Activated CD4-positive, alpha-beta T cell treated with anti-CD3 and anti-CD28 coated beads, Interleukin-2, Interleukin-4, amounts not matched to agents 100 ng/mL and 50 ng/mL, durations not matched to agents 16 hours and 8 hours (primary cell): ENCODE data around the gene ISCA1.

Experiments
- DNase-seq: peaks from one replicate; pipeline ENCODE4 v3.0.0-alpha.2; 2020; ENCODE audit warnings: low spot score

Gene ISCA1

DNA sequence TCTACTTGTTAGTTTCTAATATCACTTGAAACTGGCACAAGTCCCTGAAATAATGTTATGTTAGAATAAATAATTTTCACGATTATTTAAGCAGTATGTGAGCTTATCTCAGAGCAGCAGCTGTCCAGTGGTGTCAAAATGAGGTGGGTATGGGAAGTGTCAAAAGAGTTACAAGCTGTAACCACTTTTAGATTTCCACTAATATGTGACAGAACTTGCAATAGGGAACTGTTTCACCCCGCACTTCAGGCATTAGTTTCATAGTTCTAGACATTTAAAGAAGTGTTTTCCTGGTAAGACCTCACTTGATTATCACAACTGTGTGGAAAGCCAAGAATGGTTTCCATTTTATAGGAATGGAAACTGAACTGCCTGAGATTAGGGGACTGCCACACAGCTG is 2.9 kb upstream of the ISCA1 start:
- no peak for DNase-seq

DNA sequence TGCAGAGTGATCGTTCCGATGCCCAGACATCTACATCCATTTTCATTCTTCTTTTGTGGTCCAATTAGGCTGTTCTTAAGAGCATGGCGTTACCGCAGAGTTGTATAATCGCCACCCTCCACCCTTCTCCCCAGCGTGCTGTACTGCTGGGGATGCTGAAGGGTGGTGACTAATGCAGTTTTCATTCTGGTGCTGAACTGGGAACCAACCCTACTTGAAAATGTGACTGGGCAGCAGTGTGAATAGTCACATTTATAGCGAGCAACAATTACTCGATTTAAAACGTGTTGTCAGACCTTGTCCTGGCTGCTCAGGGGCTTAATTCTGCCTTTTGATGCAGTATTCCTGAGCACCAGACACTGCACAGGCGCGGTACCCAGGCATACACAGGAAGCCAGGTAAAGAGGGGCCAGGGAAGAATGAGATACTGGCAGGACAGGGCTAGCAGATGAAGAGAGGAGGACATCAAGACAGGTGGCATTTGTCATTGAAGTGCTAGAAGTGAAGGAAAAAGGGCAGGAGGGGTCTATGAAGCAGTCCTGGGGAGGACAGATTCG is 719 bp upstream of the ISCA1 start:
- no peak for DNase-seq

DNA sequence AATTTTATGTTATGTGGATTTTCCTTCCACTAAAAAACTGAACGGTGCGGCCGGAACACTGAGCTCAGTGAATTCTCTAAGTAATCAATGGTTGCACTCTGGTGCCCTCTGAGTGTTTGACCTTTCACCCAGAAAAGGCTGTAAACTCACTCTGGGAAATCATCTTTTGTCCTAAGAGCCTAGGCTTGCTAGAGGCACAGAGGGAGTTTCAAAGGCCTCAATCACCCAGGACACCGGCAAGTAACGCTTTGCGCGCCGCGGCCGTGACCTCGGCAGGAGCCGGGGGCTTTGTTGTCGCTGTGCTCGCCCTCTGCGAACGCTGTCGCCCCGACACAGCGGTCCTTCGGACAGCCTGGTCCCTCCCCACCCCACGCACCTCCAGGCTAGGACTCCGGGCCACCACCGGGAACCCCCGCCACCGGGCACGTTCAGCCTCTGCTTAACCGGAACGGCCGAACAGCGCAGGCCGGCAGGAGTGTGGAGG is 703 bp downstream of the ISCA1 start:
- no peak for DNase-seq

DNA sequence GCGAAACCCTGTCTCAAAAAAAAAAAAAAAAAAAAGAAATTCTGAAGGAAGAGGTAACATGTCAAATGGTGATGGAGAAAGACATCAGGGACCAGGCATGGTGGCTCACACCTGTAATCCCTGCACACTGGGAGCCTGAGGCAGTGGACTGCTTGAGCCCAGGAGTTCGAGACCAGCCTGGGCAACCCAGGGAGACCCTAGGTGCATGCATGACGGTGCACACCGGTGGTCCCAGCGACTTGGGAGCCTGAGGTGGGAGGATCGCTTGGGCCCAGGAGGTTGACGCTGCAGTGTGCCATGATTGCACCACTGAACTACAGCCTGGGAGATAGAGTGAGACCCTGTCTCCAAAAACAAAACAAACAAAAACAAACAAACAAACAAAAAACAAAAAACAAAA is 1.8 kb downstream of the ISCA1 start:
- no peak for DNase-seq

DNA sequence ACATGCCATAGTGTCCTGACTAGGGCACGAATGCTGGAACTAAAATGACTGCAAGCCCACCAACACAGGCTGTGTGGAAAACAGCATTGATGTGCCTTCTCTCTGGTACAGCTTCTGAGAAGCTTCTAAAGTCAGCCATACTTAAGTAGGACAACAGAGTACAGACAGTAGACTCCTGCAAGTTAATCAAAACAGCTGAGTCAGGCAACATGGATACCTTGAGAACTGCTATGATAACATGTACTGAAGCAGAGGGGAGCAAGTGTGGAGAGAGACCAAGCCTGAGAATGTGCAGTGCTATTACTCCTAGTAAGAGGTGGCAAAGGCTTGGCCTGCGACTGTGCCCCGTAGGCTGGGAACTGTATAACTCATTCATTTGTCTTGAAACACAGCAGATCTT is 2.5 kb downstream of the ISCA1 start:
- no peak for DNase-seq

DNA sequence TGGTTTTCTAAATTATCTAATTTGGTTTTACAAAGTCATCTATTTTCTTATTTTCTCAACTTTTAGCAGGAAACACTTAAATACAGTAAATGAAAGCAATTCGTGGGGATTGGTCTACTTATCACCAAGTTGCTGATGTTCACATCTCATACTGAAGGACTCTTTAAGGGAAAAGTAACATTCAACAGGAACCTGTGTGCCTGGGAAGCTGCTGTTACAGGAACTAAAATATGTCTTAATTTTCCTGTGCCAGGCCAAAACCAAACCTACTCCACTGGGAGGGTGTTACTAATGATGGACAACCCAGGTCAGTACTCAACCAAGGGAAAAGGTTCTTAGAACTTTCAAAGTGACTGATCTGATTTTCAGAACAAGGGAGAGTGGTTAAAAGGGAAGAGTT is 5.3 kb downstream of the ISCA1 start:
- no peak for DNase-seq

DNA sequence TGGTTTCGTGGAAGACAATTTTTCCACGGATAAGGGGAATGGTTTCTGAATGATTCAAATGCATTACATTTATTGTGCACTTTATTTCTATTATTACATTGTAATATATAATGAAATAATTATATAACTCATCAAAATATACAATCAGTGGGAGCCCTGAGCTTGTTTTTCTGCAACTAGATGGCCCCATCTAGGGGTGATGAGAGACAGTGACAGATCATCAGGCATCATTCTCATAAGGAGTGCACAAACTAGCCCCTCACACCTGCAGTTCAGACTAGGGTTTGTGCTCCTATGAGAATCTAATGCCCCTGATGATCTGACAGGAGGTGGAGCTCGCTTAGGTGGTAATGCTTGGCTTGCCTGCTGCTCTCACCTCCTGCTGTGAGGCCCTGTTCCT is 6.4 kb downstream of the ISCA1 start:
- DNase-seq, result no peak

DNA sequence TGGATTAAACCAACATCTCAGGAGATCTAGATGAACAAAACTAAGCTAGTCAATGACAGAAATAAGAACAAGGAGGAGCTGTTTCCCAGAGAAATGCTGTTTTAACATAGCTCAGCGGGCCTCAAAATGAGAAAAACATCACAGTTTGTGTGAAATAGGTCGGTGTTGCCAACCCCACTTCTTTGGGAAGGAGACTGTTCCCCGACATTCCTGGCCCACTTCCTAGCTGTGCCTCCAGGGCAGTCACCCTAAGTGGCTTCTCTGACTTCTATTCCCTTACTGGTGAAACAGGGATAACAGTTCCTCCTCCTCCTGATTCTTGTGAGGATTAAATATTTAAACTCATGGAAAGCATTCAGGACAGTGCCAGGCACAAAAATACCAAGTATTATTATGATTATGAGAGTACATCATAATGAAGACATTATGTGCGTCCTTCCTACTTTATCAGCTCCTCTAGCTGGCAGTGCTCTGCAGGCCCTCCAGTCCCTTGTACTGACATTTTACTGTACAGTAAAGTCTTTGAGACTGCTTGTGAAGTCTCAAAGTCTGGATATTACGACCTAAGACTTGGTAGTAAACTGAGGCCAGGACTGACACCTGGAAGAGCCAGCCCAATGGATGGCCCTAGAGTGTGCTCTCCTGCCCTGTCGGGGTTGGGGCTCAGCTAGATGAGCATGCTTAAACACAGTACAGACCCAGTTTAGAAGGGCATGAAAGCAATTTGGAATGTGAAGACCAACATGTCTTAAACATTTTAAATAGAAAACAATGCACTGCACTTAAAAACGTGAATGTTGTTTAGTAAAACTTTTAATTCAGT is 7.3 kb downstream of the ISCA1 start:
- DNase-seq, result no peak

DNA sequence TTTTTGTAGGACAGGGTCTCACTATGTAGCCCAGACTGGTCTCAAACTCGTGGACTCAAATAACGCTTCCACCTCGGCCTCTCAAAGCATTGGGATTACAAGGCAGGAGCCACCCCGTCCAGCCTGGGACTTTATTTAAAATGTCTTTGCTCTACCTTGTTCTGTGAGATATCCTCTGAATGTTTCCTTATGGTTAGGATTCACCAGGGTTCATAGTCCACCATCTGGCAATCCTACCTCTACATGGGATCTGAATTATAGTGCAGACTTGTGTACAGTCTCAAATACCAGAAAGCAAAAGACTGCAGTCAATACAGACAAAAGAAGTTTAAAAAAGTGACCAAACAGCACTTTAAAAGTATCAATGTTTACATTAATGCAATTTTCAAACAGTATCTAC is 10.1 kb downstream of the ISCA1 start:
- DNase-seq, result no peak

DNA sequence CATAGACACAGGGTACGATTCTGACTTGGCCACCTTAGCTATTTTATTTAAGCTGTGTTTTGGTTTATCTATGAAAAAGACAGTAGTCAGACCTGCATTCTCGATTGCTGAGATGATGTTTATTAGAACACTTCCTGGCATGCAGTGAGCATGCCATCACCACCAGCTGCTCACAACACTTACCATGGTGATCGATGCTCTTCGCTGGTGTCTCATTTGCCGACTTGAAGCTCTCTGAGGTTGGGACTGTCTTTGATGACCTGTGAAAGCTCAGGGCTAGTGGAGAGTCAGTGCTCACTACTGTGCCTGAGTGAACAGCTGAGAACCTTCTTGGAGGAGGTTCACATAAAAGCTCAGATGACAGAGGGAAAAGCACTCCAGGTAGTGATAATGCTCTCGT is 18.5 kb downstream of the ISCA1 start:
- DNase-seq, result no peak

DNA sequence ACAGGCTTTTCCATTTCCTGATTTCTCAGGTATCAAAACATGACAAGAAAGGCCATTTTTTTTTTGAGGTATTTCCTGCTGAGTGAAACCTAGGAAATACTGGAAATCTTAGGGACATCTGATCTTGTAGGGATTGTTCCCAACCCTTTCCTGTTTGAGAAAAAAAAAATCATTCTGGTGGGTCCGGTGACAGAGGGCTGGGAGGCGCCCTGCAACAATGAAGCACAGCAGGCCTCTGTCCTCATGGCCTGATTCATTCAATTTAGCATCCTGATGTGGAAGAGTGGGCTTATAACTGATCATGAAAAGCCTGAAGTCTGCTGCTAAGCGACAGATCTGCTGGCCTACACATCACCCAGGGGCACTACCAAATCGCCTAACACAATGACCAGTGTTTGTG is 19.8 kb downstream of the ISCA1 start:
- no peak for DNase-seq

DNA sequence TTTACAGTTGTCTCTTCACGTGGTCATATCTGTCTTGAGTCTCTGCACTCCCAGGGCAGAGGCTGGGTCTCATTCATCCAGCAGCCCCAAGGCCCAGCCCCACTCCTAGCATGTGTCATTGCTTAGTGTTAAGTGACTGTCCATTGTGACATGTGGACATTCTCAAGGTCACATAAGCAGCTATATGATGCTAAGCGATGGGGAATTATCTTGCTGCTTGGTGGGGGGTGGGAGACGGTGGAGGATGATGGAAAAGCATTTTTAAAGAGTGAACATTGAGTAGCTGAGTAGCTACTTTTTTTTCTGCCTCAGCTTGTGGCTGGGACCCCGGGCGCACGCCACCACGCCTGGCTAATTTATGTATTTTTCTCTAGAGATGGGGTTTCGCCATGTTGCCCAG is 22.8 kb downstream of the ISCA1 start, which contains the start of gene C9orf153:
Gene C9orf153, minus strand, starts transcription at position 101 of the 400 bp plus-strand sequence. CDS start 30,054 bp downstream, outside the sequence.
- DNase-seq, result no peak

DNA sequence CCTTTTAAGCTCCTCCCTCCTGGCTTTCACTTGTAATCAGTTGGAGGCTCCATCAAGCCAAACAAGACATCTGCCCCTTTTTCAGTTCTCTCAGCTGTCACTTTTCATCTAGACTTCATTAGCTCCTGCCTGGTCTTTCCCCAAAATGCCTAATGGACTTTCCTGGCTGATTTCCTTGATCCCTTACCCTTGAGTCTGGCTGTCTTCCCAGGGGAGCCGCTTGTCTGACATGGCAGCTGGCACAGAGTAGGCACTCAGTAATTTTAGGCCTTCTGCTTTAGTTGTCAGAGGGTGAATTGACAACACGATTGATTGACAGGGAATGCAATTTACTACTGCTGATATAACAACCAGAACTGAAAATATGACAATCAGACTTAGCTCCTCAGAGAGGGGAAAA is 24.9 kb downstream of the ISCA1 start:
- DNase-seq, result no peak

DNA sequence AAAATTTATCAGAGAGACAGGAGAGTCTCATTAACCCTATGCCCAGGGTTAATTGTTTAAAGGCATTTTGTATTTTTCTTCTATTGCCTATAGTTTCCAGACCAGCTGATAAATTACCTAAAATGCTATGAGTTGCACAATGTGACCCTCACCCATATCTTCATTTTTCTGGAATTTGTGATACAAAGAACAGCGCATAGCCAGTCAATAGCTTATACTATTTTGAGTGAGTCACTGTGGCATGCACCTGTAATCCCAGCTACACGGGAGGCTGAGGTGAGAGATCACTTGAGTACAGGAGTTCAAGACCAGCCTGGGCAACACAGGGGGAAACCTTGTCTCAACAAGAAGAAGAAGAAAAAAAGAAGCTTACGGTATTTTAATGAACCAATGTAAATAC is 25.7 kb downstream of the ISCA1 start:
- no peak for DNase-seq

DNA sequence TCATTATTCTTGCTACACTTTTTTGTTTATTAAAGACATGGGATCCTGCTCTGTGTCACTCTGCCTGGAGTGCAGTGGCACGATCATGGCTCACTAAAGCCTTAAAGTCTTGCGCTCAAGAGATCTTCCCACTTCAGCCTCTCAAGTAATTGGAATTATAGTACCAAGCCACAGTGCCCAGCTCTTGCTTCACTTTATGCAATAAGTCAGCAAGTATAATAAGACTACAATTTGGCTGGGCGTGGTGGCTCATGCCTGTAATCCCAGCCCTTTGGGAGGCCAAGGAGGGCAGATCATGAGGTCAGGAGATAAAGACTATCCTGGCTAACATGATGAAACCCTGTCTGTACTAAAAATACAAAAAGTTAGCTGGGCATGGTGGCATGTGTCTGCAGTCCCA is 28.8 kb downstream of the ISCA1 start:
- DNase-seq, result no peak

DNA sequence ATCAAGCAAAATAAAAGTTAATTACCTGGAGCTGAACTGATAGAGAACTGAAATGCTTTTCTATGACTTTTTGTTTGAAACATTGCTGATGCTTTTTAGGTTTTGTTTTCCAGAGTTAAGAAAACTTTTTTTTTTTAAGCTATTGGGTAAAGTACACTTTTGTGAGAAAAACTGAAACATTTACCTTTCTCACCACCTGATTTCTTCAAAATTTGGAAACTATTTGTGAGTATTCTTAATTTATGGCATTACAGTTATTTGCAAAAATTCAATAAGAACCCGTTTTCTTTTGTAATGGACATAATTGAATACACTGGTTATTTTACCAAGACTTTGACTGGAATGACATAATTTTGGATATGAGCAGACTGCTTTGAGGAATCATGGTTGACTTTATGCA is 29.5 kb downstream of the ISCA1 start:
- no peak for DNase-seq

DNA sequence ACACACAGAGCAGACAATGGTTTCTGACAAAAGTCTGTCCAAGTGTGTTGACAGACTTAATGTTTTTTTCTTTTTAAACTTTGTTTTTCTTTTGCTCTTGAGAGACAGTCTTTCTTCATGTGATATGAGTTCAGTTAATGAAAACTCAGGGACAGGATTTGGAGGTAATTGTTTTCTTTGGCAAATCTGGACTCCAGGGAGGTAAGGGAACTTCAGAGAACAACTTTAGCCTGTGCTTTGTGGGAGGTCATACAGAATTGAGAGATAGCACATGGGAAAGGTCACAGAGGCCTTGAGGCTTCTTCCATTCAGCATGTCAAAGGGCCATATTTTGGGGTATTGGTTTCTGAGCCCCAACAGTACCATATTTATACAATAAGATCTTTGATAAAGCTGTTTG is 32.2 kb downstream of the ISCA1 start:
- DNase-seq, result no peak

DNA sequence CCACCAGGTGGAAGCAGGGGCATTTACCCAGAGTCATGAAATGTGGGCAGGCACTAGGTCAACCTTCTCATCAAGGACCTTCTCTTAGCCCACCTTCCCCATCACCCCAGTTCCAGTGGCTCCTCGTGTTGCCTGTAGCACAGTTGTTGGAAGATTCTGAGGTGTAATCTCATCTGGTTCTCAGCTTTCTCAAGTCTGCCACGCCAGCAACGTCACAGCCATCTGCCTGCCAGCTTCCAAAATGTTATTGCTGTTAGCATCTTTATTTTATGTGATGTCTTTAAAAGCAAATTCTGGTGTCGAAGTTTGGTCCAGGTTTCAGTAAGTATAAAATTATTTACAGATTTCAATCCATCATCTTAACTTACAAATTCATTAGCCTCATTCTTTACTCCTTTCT is 33.6 kb downstream of the ISCA1 start:
- no peak for DNase-seq

DNA sequence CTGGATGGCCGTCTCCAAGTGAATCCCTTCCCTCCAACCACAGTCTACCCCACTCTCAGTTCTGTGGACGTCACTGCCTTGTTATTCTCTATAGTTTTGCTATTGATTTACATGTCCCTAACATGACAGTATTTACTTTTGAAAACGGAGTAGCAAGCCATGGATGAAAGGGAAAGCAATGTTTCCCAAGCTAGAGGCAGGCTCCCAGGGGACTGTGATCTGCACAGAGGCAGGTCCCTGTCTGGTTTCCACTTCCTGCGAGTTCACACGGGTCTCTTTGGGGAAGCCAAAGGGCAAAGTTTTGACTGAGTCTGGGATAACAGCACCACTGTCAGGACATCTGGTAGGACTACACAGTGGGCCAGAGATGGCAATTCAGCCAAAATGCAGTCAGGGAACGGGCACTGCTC is 35.6 kb downstream of the ISCA1 start:
- DNase-seq, result no peak

DNA sequence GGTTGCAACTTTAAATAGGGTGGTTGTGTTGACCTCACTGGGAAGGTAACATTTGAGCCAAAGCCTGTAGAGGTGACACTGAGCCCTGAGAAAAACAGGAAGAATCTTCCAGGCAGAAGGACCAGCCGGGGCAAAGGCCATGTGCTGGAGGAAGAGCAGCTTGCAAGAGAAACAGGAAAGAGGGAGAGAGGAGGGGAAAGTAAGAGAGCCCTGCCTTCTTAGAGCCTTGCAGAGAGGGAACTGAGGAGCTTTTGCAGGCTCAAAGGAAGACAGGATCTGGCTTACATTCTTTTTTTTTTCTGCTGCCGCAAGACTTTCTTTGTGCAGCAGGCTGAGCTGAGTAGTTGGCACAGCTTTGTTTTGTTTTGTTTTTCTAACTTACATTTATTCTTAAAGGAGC is 40.3 kb downstream of the ISCA1 start:
- no peak for DNase-seq

DNA sequence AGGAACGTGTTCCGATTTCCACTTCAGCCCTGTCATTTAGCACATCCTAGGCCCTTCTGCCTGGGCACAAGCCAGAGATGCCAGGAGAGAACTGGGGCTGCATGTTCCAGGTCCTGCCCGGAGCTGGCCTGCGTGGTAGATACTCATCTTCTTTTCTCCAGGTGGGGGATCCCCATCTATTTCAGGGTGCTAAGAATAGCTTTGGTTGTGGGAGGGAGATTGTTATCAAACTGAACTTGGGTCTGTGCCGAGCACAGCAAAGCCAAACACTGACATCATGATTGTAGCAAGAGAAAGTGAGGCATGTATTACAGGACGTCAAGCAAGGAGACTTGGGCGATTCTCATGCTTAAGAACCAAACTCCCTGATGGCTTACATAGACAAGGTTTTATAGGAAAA is 41.1 kb downstream of the ISCA1 start:
- no peak for DNase-seq

DNA sequence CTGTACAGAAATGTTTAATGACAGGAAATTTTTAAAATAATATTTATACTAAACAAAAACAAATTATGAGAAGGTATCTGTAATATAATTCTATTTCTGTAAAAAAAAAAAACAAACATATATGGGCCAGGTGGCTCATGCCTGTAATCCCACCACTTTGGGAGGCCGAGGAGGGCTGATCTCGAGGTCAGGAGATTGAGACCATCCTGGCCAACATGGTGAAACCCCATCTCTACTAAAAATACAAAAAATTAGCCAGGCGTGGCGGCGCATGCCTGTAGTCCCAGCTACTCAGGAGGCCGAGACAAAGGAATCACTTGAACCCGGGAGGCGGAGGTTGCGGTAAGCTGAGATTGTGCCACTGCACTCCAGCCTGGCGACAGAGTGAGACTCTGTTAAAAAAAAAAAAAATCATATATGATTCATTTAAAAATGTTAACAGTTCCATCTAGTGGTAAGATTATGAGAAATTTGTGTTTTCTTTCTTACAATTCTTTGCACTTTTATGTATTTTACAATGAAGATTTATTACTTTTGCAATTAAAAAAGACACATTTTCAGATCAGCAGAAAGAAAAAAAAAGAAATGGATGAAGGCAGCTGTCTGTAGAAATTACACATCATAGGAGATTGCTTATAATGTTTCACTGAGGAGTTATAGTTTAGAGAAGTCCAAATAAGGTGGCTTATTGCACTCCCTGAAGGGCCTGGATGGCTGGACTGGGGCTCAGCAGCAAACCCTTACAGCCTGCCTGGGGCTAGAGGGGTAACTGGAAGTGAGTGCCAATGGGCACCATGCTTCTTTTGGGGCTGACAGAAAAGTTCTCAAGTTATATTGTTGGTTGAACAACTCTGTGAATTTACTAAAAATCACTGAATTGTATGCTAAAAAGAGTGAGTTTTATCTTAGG is 43.2 kb downstream of the ISCA1 start:
- no peak for DNase-seq

DNA sequence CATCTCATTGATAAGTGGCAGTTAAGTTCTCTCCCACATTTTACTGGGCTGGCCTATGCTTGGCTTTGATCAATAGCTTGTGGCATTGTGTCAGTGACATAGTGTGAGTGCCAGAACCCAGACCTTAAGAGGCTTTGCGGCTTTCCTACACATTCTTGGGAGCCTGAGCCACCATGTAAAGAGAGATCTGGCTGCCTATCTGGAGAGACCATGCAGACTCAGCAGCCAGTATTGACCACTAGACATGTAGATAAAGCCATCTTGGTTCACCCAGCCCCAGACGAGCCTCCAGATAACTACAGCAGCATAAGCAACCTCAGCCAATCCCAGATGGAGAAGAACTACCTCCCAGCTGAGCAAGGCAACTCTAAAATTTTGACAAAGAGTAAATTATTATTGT is 51.5 kb downstream of the ISCA1 start:
- DNase-seq, result no peak
